G401 (cell line): ENCODE results near the gene PPP1R7. TPM values are rescaled to one million over a fixed set of nuclear protein-coding genes. Genes with fewer than 3 reads are reported as not detected.
"Not testable (repeated sequence)": the region's sequence is repeated elsewhere in the genome, so short reads cannot be mapped to it uniquely, and the experiment has no call there.

Source experiments
- DNase-seq: peaks from one replicate; pipeline ENCODE4 v3.0.0-alpha.2; 2015; ENCODE audit warnings: low spot score
- in situ Hi-C: cut with HindIII; loops from 2 replicates; pipeline ENCODE4 v1.10.0; 2016; ENCODE audit warnings: low sequenced_read_pairs, mixed read lengths
- total RNA-seq: library from RNA; depleted of rRNA; stranded (reverse); fragments of >200 nt; shearing (Covaris generic); gene quantifications from 2 replicates; pipeline ENCODE4 v1.2.3, GENCODE V29; 2014; rRNA removed

Gene PPP1R7, protein sequence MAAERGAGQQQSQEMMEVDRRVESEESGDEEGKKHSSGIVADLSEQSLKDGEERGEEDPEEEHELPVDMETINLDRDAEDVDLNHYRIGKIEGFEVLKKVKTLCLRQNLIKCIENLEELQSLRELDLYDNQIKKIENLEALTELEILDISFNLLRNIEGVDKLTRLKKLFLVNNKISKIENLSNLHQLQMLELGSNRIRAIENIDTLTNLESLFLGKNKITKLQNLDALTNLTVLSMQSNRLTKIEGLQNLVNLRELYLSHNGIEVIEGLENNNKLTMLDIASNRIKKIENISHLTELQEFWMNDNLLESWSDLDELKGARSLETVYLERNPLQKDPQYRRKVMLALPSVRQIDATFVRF
- total RNA-seq, result 83.2 and 91.9 TPM in 2 replicates

DNA sequence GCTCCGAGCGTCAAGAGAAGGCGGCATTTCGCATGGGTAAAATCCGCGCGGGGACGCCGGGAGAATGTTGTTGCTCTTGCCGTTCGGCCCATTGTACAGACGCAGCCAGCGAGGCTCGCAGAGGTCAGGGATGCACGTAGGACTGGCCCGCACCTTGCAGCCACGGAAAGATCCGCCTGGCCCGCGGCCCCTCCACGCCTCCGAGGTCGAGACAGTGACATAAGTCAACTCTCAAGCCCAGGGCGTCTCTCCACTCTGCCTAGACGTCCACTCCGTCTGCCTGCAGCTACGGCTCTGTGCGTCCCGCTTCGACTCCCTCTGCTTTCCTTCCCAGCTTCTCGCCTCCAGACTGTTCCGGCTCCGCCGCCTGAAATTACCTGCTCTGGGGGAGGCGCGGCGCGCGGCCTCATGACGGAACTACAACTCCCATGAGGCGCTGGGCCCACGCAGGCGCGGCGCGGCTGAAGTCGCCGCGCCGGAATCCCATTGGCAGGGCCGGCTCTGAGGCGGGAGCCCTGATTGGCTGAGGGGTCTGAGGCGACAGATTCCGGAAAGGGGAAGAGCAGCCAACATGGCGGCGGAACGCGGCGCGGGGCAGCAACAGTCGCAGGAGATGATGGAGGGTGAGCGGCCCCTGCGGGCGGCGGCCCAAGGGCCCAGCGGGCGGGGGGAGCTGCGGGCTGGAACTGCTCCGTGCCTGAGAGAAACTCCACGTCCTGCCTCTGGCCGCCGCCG is at the start of gene PPP1R7:
Gene PPP1R7 (plus strand): TSS at position 543 of the 735 bp plus-strand sequence. CDS start 29 bp downstream, at position 572.
- DNase-seq, result peak; percentile 94
- in situ Hi-C loops, result no loop called here

- in situ Hi-C loops, result no loop called here
- peak; percentile 87 for DNase-seq
These were observed 47.9 kb upstream of the PPP1R7 start, which contains the start of gene MTERF4 for GRCh38 chr2:241102239-241102803. MTERF4 (minus strand) TSS chr2:241102287; CDS start chr2:241102273, 14 bp downstream.

- in situ Hi-C loops, result no loop called here
- no peak for DNase-seq
These were observed 47.1 kb upstream of the PPP1R7 start for GRCh38 chr2:241103176-241103595.

DNA sequence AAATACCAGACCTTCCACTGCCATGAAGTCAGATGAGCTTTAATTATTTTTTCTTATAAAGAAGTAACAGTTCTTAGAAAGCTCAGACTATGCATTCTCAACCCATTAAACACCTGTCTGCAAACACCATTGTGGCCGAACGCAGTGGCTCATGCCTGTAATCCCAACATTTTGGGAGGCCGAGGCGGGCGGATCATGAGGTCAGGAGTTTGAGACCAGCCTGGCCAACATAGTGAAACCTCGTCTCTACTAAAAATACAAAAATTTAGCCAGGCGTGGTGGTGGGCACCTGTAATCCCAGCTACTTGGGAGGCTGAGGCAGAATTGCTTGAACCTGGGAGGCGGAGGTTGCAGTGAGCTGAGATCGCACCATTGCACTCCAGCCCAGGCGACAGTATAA is 45.7 kb upstream of the PPP1R7 start:
- DNase-seq, in situ Hi-C loops: not testable (repeated sequence)

DNA sequence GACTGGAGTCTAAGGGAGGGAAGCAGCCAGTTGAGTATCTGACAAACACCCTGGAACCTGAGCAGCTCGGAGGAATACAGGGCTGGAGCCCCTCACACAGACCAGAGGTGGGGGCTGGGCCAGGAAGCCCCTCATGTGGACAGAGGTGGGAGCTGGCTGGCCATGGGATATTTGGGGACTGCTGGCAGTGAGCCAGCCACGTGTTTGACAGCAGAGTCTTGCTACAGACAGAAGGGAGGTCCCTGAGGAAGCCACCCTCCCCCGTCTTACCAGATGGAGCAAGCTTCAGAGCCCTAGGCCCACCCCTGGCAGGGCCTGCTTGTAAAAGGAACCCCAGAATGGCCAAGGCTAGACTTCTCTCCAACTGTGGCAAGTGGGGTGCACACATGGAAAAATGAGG is 44.6 kb upstream of the PPP1R7 start:
- no peak for DNase-seq

DNA sequence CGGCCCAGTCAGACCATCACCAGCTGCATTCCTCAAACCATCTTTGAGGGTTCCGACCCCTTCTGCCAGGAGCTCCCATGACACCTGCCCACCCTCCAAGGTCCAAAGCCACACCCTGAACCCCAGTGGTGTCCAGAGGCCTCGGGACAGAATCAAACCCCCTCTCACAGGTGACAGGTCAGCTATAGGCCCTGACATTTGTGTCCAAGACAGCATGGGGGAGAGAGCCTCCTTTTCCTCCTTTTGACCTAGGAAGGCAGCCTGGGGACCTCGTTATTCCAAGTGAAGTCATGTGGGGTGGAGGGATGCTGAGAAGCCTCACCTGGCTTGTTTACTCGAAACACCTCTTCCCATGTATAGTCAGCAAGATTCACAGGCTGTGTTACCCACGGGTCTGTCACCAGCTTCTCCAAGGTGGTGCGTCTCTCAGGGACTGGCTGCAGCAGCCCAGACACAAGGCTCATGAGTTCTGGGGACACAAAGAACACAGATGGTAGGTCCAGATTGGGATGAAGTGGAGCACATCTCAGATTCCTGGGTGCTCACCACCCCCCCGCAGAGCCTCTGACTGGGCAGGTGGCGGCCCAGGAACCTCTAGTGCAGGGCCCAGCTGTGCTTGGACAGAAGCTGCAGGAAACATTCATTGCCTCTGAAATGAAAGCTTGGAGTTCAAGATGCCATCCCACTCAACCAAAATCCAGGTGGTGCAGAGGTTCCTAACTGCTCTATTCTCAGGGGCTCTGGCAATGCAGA is 43.1 kb upstream of the PPP1R7 start:
- DNase-seq, result no peak
- in situ Hi-C loops, result no loop called here

More for the DNA sequence above, 44.6 kb upstream of the PPP1R7 start:
- in situ Hi-C loops, result no loop called here

DNA sequence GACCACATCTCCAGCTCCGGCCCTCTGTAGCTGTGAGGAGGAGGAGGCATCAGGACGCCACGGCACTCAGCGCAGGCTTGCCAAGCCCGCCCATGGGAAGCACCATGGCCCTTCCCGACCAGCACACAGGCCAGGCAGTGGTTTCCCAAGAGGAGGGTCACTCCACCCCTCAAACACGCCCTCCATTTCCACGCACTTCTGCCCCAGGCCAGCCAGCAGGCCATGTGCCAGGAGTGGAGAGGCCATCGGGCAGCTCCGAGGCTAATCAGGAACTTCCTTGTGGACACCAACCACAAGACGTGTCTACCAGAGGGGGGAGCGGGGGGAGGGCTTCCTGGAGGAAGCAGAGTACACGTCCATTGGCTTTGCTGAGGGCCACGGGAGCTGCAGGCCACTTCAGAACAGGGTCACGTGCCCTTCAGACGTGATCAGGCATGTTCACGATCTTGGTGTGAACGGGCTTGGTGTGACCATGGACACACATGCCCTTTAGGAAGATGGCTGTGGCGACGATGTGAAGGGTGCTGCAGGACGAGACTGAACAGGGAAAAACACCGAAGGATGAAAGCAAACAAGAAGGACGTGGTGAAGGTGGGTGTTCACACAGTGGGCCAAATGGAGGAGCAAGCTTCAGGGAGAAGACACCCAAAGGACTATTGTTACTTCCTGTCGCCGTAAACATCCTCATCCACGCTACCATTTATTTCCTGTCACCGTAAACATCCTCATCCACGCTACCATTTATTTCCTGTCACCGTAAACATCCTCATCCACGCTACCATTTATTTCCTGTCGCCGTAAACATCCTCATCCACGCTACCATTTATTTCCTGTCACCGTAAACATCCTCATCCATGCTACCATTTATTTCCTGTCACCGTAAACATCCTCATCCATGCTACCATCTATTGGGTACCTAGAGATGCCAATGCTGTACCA is 41.7 kb upstream of the PPP1R7 start:
- no peak for DNase-seq
- in situ Hi-C loops, result no loop called here

DNA sequence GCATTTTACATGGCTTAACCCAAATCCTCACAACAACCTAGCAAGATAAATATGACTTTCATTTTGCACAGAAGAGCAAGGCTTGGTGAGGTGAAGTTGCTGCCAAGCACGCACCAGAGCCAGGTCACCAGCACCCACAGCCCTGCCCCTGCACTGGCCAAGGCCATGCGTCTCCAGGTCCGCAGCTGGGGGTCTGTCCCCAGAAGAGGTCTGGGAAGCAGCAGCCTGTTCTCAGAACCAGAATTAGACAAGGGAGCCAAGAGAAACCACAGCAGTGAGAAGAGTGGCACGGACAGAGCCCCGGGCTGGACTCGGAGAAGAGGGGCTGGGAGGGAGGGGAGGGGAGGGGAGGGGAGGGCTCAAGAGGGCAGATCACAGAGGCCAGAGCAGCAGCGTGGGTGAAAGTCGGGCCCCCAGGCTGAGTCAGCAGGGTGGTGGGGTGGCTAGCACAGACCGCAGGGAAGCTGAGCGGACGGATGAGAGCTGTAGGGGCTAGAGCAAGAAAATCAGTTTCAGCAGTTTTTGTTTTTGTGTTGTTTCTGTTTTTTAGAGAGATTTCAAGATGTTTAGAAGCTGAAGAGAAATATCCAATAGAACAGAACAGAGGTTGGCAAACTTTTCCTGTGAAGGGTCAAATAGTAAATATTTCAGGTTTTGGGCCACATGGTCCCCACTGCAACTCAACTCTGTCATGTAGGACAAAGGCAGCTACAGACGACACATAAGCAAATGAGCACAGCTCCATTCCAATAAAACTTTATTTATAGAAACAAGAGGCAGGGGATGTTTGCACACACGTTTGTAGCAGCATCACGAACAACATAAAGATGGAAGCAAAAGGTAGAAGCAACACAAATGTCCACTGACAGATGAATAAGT is 40.8 kb upstream of the PPP1R7 start:
- DNase-seq, result no peak
- in situ Hi-C loops, result no loop called here

GRCh38 chr2:241110089-241110606 is 40.1 kb upstream of the PPP1R7 start:
- DNase-seq, result no peak
- in situ Hi-C loops, result no loop called here

DNA sequence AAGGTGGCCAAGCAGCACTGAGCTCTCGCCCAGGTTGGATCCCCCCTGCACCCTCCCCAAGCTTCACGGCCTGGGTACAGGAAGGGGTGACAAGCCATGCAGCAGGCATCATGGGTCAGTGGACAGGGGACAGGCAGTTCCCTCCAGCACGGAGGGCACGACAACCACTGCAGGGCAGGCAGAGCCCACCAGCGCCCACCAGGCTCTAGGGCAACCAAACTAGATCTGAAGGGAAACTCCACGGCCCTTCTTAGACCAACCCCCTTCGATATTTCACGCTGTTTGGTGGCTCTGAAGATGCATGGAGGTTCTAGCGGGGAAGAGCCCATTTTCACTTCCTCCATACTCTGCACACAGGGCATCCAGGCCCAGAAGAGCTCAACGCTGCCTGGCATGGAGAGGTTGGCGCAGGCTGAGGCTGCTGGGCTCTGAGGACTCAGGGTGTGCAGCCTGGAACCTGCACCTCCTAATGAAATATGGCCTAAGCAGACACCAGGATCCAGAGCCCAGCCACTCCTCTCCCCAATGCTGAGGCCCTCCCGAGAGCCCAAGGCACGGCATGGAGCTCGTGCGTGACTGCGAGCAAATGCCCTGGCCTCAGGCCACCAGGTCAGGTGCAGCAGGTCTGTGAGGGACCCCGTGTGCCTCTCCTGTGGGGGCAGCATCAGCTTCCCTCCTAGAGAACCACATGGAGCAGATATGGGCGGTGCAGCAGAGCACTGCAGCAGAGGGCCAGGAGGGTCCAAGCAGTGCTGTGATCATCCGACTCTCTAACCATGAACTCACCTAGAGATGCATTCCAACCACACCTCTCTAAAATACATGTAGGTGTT is 39.4 kb upstream of the PPP1R7 start:
- no peak for DNase-seq
- in situ Hi-C loops, result no loop called here

GRCh38 chr2:241111440-241111805 is 38.8 kb upstream of the PPP1R7 start:
- in situ Hi-C loops, result no loop called here
- no peak for DNase-seq

DNA sequence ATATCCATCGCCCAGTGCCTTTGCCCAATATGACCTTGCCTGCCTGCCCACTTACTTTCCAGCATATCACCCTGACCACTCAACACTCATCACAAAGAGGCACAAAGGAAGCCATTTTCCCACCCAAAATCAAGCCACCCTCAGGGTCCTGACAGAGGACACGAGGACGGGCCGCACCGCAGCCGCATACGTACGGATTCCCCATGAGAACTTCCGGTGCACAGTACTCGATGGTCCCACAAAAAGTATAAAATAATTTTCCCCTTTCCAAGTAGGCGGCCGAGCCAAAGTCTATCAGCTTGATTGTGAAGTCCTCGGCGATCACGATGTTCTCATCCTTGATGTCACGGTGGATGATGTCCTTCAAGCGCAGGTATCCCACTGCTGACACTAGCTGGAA is 38.2 kb upstream of the PPP1R7 start:
- DNase-seq, result no peak
- in situ Hi-C loops, result no loop called here

DNA sequence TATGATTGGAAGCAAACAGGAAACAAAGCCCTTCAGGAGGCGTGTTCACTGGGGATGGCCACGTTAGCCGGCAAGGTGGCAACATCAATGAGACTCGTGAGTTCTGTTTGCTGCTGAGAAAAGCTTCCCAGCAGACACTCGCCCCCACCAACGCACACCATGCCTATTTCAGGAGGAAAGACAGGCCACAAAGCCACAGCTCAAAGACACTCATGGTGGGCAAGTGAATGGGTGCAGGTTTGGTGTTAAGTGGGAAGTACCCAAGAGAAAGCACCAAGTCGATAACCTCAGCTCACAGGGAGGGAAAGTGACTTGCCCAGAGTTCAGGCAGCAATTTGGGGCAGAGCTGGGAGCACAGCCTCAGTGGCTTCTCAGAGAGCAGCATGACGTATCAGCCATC is 37.7 kb upstream of the PPP1R7 start:
- in situ Hi-C loops, result no loop called here
- DNase-seq, result no peak

DNA sequence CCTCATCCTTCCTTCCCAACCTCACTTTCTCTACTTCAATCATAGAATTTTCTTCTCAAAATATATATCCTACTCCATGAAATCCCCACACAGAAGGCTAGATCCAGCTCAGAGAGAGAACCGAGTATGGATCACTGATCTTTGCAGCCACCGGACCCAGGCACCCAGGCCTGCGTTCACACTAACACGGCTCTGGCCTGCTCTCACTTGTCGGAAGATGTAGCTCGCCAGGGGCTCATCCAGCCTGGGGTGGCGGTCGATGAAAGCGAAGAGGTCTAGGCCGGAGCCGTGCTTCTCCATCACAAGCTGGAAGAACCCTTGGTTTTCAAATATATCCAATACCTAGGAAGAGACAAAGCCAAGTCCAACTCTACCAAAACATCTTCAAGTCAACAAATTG is 35.4 kb upstream of the PPP1R7 start:
- DNase-seq, result no peak
- in situ Hi-C loops, result no loop called here

GRCh38 chr2:241115361-241115760 is 34.9 kb upstream of the PPP1R7 start:
- no peak for DNase-seq
- in situ Hi-C loops, result no loop called here
